HCT116 (cell line): ENCODE results near the gene FBXO15. TPM values are rescaled to one million over a fixed set of nuclear protein-coding genes. Genes with fewer than 3 reads are reported as not detected.

Experiments used
- ATAC-seq: fragments of 200-7000 bp; cut with Tn5 transposase; 2 replicates; pipeline ENCODE4 v1.9.1; 2020; ENCODE audit warnings: mild to moderate bottlenecking, moderate library complexity
- BruUV-seq: library from RNA; stranded (reverse); fragments of 400-500 nt; replicated peaks from 2 replicates; lab custom pipeline; 2021; lab: Mats Ljungman, UMichigan
- CTCF ChIA-PET: fragments of 300-600 bp; sonication (Branson Sonifier 250); formaldehyde crosslinking; loops from one replicate; lab custom pipeline; 2021; ENCODE audit warnings: antibody characterized with exemption; lab: Charles Lee
- POLR2A ChIA-PET: fragments of 300-600, 350-600 bp; sonication (Branson Sonifier 250); formaldehyde crosslinking; loops from one replicate; lab custom pipeline; 2021; ENCODE audit warnings: antibody characterized with exemption; lab: Charles Lee
- RAD21 ChIA-PET, 2 experiments: fragments of 300-600 bp; sonication (Branson Sonifier 250); formaldehyde crosslinking; loops; one replicate each; lab custom pipeline; 2023; ENCODE audit warnings: low total read pairs in 2 of 2; ENCODE audit not compliant: uncharacterized antibody in 2 of 2, unreplicated experiment in 2 of 2, low non-redundant PET in 1 of 2; lab: Charles Lee
- DNase-seq: peaks from one replicate; pipeline ENCODE4 v3.0.0-alpha.2; 2010; ENCODE audit warnings: low read depth, low spot score
- H2AFZ ChIP-seq: fragments of 200-600 bp; shearing (Covaris generic), sonication (generic); 2 replicates; pipeline ENCODE4 v1.6.1; 2017; ENCODE audit warnings: low read depth, mixed run types, mixed read lengths, antibody characterized with exemption, low read length; ENCODE audit not compliant: poor library complexity, severe bottlenecking
- H3K27ac ChIP-seq: 2 replicates; pipeline ENCODE4 v1.5.1; 2012; ENCODE audit warnings: low read depth, low read length
- H3K27me3 ChIP-seq: fragments of 200-600 bp; sonication (generic); 2 replicates; pipeline ENCODE4 v1.6.1; 2016; ENCODE audit warnings: mixed run types, low read length, mixed read lengths; ENCODE audit not compliant: insufficient read depth
- H3K36me3 ChIP-seq, 2 experiments: fragments of 200-500 bp in 1 of 2; fragments of 200-600 bp in 1 of 2; sonication (Bioruptor generic) in 1 of 2; sonication (generic) in 1 of 2; 2 replicates each; pipeline versions ENCODE4 v1.5.1 to v1.6.1; 2014 to 2016; ENCODE audit warnings: low read length in 2 of 2, inconsistent platforms in 1 of 2, mixed read lengths in 1 of 2, mixed run types in 1 of 2; ENCODE audit not compliant: insufficient read depth in 2 of 2, control insufficient read depth in 1 of 2
- H3K4me1 ChIP-seq, 2 experiments: fragments of 200-600 bp in 1 of 2; sonication (generic) in 1 of 2; 2 replicates each; pipeline versions ENCODE4 v1.5.1 to v1.6.1; 2012 to 2017; ENCODE audit warnings: low read length in 2 of 2, inconsistent platforms in 1 of 2, mild to moderate bottlenecking in 1 of 2, mixed read lengths in 1 of 2, mixed run types in 1 of 2, moderate library complexity in 1 of 2; ENCODE audit not compliant: insufficient read depth in 2 of 2, control insufficient read depth in 1 of 2
- H3K4me2 ChIP-seq: fragments of 200-600 bp; sonication (generic); 2 replicates; pipeline ENCODE4 v1.6.1; 2017; ENCODE audit warnings: mixed run types, low read length, mixed read lengths
- H3K4me3 ChIP-seq, 2 experiments: fragments of 200-600 bp in 1 of 2; sonication (generic) in 1 of 2; replicated peaks in 1 of 2; 2 replicates each; pipeline ENCODE4 v1.5.1; 2011 to 2016; ENCODE audit warnings: low read length in 2 of 2, control low read depth in 1 of 2, low read depth in 1 of 2, mild to moderate bottlenecking in 1 of 2, mixed read lengths in 1 of 2, mixed run types in 1 of 2
- H3K79me2 ChIP-seq: fragments of 200-600 bp; sonication (generic); 2 replicates; pipeline ENCODE4 v1.6.1; 2017; ENCODE audit warnings: mild to moderate bottlenecking, mixed run types, low read length, moderate library complexity, mixed read lengths; ENCODE audit not compliant: insufficient read depth
- H3K9ac ChIP-seq: fragments of 200-600 bp; sonication (generic); 2 replicates; pipeline ENCODE4 v1.6.1; 2016; ENCODE audit warnings: low read length, mixed read lengths
- H3K9me2 ChIP-seq: fragments of 200-600 bp; sonication (generic), shearing (Covaris generic); 2 replicates; pipeline ENCODE4 v1.6.1; 2017; ENCODE audit warnings: mixed run types, mild to moderate bottlenecking, moderate library complexity; ENCODE audit not compliant: insufficient read depth
- H3K9me3 ChIP-seq, 2 experiments: fragments of 200-500 bp in 1 of 2; fragments of 200-600 bp in 1 of 2; sonication (Bioruptor generic) in 1 of 2; sonication (generic) in 1 of 2; 2 replicates each; pipeline ENCODE4 v1.6.1; 2014 to 2017; ENCODE audit warnings: low read length in 2 of 2, mixed read lengths in 2 of 2, inconsistent platforms in 1 of 2, low read depth in 1 of 2, mild to moderate bottlenecking in 1 of 2, mixed run types in 1 of 2, moderate library complexity in 1 of 2; ENCODE audit not compliant: control insufficient read depth in 1 of 2, insufficient read depth in 1 of 2
- H4K20me1 ChIP-seq: fragments of 200-600 bp; sonication (generic), shearing (Covaris generic); 2 replicates; pipeline ENCODE4 v1.6.1; 2017; ENCODE audit warnings: mixed run types, mild to moderate bottlenecking, moderate library complexity; ENCODE audit not compliant: insufficient read depth
- CBX3 ChIP-seq: IDR thresholded peaks from 2 replicates; pipeline ENCODE4 v1.6.1; 2012; ENCODE audit warnings: low read depth
- CEBPB ChIP-seq: IDR thresholded peaks from 2 replicates; pipeline ENCODE4 v1.6.1; 2012; ENCODE audit warnings: low read depth
- CTCF ChIP-seq, 3 experiments: fragments of 200-600 bp in 1 of 3; sonication (generic) in 1 of 3; IDR thresholded peaks in 2 of 3; conservative IDR thresholded peaks in 1 of 3; 2 replicates each; pipeline ENCODE4 v1.5.1; 2012 to 2017; ENCODE audit warnings: low read depth in 2 of 3, low read length in 2 of 3, antibody characterized with exemption in 1 of 3, borderline replicate concordance in 1 of 3, control low read depth in 1 of 3, mild to moderate bottlenecking in 1 of 3, mixed read lengths in 1 of 3, mixed run types in 1 of 3, moderate library complexity in 1 of 3; ENCODE audit not compliant: insufficient read depth in 1 of 3
- EGR1 ChIP-seq: IDR thresholded peaks from 2 replicates; pipeline ENCODE4 v1.6.1; 2012; ENCODE audit warnings: low read depth
- ELF1 ChIP-seq: IDR thresholded peaks from 2 replicates; pipeline ENCODE4 v1.6.1; 2012; ENCODE audit warnings: low read depth, borderline replicate concordance
- EZH2 ChIP-seq: fragments of 200-600 bp; sonication (generic); IDR thresholded peaks from 2 replicates; pipeline ENCODE4 v1.6.1; 2017; ENCODE audit warnings: antibody characterized with exemption, mixed run types
- EZH2phosphoT487 ChIP-seq: fragments of 200-600 bp; IDR thresholded peaks from 2 replicates; pipeline ENCODE4 v1.6.1; 2018; ENCODE audit warnings: antibody characterized with exemption, borderline replicate concordance
- FOSL1 ChIP-seq: IDR thresholded peaks from 2 replicates; pipeline ENCODE4 v1.6.1; 2012; ENCODE audit warnings: low read depth
- MAX ChIP-seq: IDR thresholded peaks from 2 replicates; pipeline ENCODE4 v1.6.1; 2012
- POLR2A ChIP-seq: IDR thresholded peaks from 2 replicates; pipeline ENCODE4 v1.7.0; 2011; ENCODE audit warnings: borderline replicate concordance; ENCODE audit not compliant: insufficient read depth, insufficient read length; ENCODE audit errors: extremely low read depth
- POLR2AphosphoS5 ChIP-seq: IDR thresholded peaks from 2 replicates; pipeline ENCODE4 v1.6.1; 2011; ENCODE audit warnings: mild to moderate bottlenecking, low read depth, low read length, moderate library complexity
- RAD21 ChIP-seq: IDR thresholded peaks from 2 replicates; pipeline ENCODE4 v1.6.1; 2012; ENCODE audit warnings: low read depth, mild to moderate bottlenecking
- REST ChIP-seq: IDR thresholded peaks from 2 replicates; pipeline ENCODE4 v1.6.1; 2012; ENCODE audit warnings: low read depth
- SIN3A ChIP-seq: IDR thresholded peaks from 2 replicates; pipeline ENCODE4 v1.6.1; 2012; ENCODE audit warnings: low read depth
- SP1 ChIP-seq: IDR thresholded peaks from 2 replicates; pipeline ENCODE4 v1.6.1; 2012; ENCODE audit warnings: low read depth
- SRF ChIP-seq: IDR thresholded peaks from 2 replicates; pipeline ENCODE4 v1.6.1; 2012; ENCODE audit warnings: low read depth
- YY1 ChIP-seq: IDR thresholded peaks from 2 replicates; pipeline ENCODE4 v1.6.1; 2011; ENCODE audit warnings: low read length, low read depth, moderate library complexity, mild to moderate bottlenecking; ENCODE audit not compliant: insufficient replicate concordance; ENCODE audit errors: extremely low read depth
- ZBTB33 ChIP-seq: IDR thresholded peaks from 2 replicates; pipeline ENCODE4 v1.6.1; 2011; ENCODE audit warnings: mild to moderate bottlenecking, low read length, moderate library complexity; ENCODE audit not compliant: insufficient replicate concordance; ENCODE audit errors: extremely low read depth
- ZNF274 ChIP-seq: fragments of 200-500 bp; sonication (Bioruptor generic); IDR thresholded peaks from 2 replicates; pipeline ENCODE4 v1.6.1; 2014; ENCODE audit warnings: mild to moderate bottlenecking, low read depth, low read length, inconsistent platforms
- intact Hi-C: fragments of 100-400 bp; cut with micrococcal nuclease; formaldehyde crosslinking; loops from 2 replicates; pipeline ENCODE4 v1.10.0; 2022
- total RNA-seq: library from RNA; stranded (reverse); gene quantifications from one replicate; pipeline ENCODE4 v1.2.1, GENCODE V29; 2021; ENCODE audit not compliant: unreplicated experiment

FBXO15 gene
- total RNA-seq, 1 experiment from 2014 or later, result 1.1 TPM

- ChIA-PET RAD21 (no interaction called here), POLR2A (no interaction called here), CTCF (no interaction called here)
- peaks cover 24 to 33% of the 10 kb centered on the region in 2 experiments; a peak in 3 of 4 replicates for H3K36me3 ChIP-seq
- no peaks in the 10 kb centered on the region for H3K9me2 ChIP-seq
- no peak overlapping the region for H3K27ac ChIP-seq
- H3K27me3 ChIP-seq, result no peaks in the 10 kb centered on the region
- TF ChIP-seq ZNF274 (no peak), MAX (no peak), YY1 (no peak), CEBPB (no peak), EZH2phosphoT487 (no peak), ELF1 (no peak), FOSL1 (no peak), POLR2AphosphoS5 (no peak), SRF (no peak), ZBTB33 (no peak), SP1 (no peak), RAD21 (no peak), CBX3 (no peak), EGR1 (no peak), SIN3A (no peak), POLR2A (no peak), EZH2 (no peak), REST (no peak), CTCF (IDR thresholded peaks at IDR 0.05 in 2 of 3, conservative IDR thresholded peaks at IDR 0.05 in 1 of 3; ENCODE audit: borderline replicate concordance in 1 of 3, insufficient read depth in 1 of 3, low read depth in 2 of 3, low read length in 2 of 3) (no peak)
- no peaks in the 10 kb centered on the region for H3K9me3 ChIP-seq
- no peak overlapping the region for H3K4me2 ChIP-seq
- DNase-seq, result no peak
- H3K4me1 ChIP-seq, result no peaks in the 10 kb centered on the region
- H4K20me1 ChIP-seq, result peaks cover 5% of the 10 kb centered on the region; the same call in 1 of the 2 replicates
- no peak overlapping the region for H3K9ac ChIP-seq
- no peak for ATAC-seq
- intact Hi-C loops, result no loop called here
- H2AFZ ChIP-seq, result no peak overlapping the region
- BruUV-seq, result no TSS peak
- H3K79me2 ChIP-seq, result peaks cover 67% of the 10 kb centered on the region
- H3K4me3 ChIP-seq, result no peak overlapping the region
Measured at GRCh38 chr18:74155276-74155675, 7.6 kb upstream of the FBXO15 start.
